Melanocyte of skin (primary cell): Measurements from ENCODE around the gene MAL. TPM values are rescaled to one million over a fixed set of nuclear protein-coding genes. Genes with fewer than 3 reads are reported as not detected.

ENCODE experiments used
- small RNA-seq, 2 donors: library from RNA; depleted of rRNA; stranded (forward); fragments of <200 nt; gene quantifications; one replicate each; pipeline ENCODE3, GENCODE V24; 2012
- total RNA-seq, 2 donors: library from RNA; depleted of rRNA; stranded (reverse); fragments of >200 nt; gene quantifications; 2 replicates each; pipeline ENCODE4 v1.2.3, GENCODE V29; 2012

Gene MAL
- 10 to 100 TPM; 25.8 to 62.9 TPM for total RNA-seq

DNA sequence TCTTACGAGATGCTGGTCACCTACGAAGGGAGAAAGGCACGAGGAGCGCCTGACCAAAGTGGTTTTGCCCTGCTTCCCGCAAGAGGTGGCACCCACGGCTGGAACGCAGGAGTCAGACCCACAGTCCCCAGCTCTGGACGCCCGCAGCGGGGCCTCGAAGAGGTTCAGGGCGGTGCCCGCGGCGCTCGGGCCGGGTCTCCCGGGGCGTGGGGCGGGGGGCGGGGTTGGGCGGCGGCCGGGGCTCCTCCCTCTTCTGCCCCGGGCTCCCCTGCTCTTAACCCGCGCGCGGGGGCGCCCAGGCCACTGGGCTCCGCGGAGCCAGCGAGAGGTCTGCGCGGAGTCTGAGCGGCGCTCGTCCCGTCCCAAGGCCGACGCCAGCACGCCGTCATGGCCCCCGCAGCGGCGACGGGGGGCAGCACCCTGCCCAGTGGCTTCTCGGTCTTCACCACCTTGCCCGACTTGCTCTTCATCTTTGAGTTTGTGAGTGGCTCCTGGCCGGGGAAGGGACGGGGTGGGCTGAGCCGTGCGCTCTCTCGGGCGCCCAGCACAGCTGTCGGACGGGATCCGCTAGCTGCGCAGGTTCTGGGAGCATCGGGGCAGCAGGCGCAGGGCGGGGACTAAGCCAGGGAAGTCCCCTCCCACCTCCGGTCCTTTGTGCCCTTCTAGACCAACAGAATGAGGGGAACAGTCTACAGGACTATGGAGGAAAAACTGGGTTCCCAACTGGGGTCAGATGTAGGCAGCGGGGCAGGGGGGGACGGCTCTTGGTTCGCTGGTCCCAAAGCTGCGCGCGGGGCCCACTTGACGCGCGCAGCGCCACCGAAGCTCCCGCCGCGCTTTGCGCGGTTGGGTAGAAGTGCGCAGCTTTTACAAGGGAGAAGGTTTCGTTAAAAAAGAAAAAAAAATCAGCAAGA is at the start of gene MAL:
TSS of gene MAL (plus strand) at position 303 of the 914 bp plus-strand sequence. CDS start at position 388, 85 bp downstream.

Small RNA genes within 50 kb of the gene (small RNA-seq; reads per million reads assigned to genes)
- 0 reads per million in 2 donors for gene RN7SL575P

Other genes with a start within 250 kb of the MAL start
- gene TEKT4, start 154.3 kb upstream of the MAL start, total RNA-seq, result not detected
- gene MRPS5, start 96.1 kb downstream of the MAL start, total RNA-seq, result 10 to 100 TPM; 35.8 to 57.9 TPM
- 10 to 100 TPM; 11.0 to 12.7 TPM for gene ZNF514, start 134.1 kb downstream of the MAL start, total RNA-seq
- gene ZNF2, start 140.1 kb downstream of the MAL start, total RNA-seq, result 1 to 10 TPM; 6.2 to 8.7 TPM
- gene ZNF892, start 181.8 kb downstream of the MAL start, total RNA-seq, result 1 to 10 TPM; 5.2 to 6.7 TPM
- under 1 TPM; under 0.01 to 0.34 TPM for gene PROM2, start 248.7 kb downstream of the MAL start, total RNA-seq